ENCODE data around the gene MARCHF5. TPM values are rescaled to one million over a fixed set of nuclear protein-coding genes. Genes with fewer than 3 reads are reported as not detected.

The MARCHF5 gene
- total and polyA plus RNA-seq, 8 donors, result 4.2 to 26.5 (median 13.1) TPM

DNA sequence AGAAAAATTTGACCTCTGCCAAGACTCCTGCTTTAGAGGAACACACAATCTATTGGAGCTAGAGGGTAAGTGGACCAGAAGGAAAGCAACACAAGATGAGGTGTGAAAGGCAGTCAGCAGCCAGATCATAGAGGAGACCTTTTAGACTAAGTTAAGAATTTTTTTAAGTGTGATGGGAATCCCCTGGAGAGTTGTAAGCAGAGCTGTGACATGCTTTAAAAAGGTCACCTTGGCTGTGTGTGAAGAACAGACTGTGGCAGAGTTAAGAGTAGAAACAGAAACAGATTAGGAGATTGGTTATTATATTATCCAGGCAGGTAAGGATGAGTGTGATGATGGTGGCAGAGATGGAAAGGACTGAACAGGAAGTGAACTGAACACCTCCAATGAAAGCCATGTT lies 23.6 kb upstream of the MARCHF5 start:
- Histone ChIP-seq H3K9me3 (no peaks in the 10 kb centered on the region), H3K27ac (no peak overlapping the region), H3K4me3 (no peak overlapping the region), H3K4me1 (peaks cover 0 to 2% (median 0%) of the 10 kb centered on the region in 3 donors), H3K27me3 (no peaks in the 10 kb centered on the region), H3K36me3 (no peaks in the 10 kb centered on the region)
- FAIRE-seq (no peak), DNase-seq (no peak), ATAC-seq (no peak)
- intact Hi-C loops (cut with DNase I), result no loop called here
- TF ChIP-seq, protein P1, sequence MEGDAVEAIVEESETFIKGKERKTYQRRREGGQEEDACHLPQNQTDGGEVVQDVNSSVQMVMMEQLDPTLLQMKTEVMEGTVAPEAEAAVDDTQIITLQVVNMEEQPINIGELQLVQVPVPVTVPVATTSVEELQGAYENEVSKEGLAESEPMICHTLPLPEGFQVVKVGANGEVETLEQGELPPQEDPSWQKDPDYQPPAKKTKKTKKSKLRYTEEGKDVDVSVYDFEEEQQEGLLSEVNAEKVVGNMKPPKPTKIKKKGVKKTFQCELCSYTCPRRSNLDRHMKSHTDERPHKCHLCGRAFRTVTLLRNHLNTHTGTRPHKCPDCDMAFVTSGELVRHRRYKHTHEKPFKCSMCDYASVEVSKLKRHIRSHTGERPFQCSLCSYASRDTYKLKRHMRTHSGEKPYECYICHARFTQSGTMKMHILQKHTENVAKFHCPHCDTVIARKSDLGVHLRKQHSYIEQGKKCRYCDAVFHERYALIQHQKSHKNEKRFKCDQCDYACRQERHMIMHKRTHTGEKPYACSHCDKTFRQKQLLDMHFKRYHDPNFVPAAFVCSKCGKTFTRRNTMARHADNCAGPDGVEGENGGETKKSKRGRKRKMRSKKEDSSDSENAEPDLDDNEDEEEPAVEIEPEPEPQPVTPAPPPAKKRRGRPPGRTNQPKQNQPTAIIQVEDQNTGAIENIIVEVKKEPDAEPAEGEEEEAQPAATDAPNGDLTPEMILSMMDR (IDR thresholded peaks at IDR 0.05), result no peak

DNA sequence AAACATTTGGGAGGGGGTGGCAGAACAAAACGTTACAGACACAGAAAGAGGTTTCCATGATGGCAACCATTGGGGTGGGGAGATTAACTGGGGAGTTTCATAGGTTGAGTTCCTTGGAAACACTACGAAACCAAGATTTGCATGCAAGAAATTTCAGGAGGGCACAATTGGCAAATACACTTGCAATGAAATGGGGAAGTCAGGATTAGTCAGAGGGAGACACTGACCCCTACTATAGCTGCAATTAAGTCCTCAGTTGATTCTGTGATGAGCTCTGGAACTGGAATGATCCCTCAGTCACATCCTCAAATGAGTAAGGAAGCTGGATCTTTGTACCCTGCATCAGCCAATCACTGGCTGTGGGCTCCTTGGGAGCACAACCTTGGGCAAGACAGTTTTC lies 22.2 kb upstream of the MARCHF5 start:
- FAIRE-seq (no peak), DNase-seq (no peak), ATAC-seq (no peak)
- peaks cover 0 to 2% (median 0%) of the 10 kb centered on the region in 3 donors for H3K4me1 ChIP-seq
- no peaks in the 10 kb centered on the region for H3K27me3 ChIP-seq
- H3K4me3 ChIP-seq, result no peak overlapping the region
- WGBS, 2 donors, result 92 to 94% methylated on average over 2 of the region's 2 CpGs
- intact Hi-C loops (cut with DNase I), result no loop called here
- TF ChIP-seq, protein P1 (IDR thresholded peaks at IDR 0.05), result no peak
- H3K27ac ChIP-seq, result no peak overlapping the region
- no peaks in the 10 kb centered on the region for H3K9me3 ChIP-seq
- no peaks in the 10 kb centered on the region for H3K36me3 ChIP-seq

DNA sequence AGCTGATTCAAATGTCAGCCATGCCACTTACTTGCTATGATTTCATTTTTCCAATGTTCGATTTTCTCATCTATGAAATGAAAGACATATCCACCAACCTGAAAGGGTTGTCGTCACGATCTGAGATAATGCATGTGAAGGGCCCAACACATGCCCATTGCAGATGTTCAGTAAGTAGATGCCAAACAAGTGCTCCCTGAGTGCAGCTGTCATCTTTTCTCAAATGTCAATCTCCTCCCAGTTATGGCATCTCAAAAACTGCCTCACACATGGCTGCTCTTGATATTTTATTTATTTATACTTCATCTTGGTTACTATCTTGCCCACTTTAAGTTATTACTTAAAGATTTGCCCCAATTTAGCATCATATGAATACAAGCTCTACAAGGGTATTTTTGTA lies 16.9 kb upstream of the MARCHF5 start:
- intact Hi-C loops (cut with DNase I), result no loop called here
- H3K36me3 ChIP-seq, result no peaks in the 10 kb centered on the region
- WGBS, 2 donors, result 86 to 90% methylated on average over 3 of the region's 3 CpGs
- TF ChIP-seq, protein P1 (IDR thresholded peaks at IDR 0.05), result no peak
- ATAC-seq (no peak), FAIRE-seq (no peak), DNase-seq (no peak)
- H3K27ac ChIP-seq, result no peak overlapping the region
- no peaks in the 10 kb centered on the region for H3K4me1 ChIP-seq
- no peak overlapping the region for H3K4me3 ChIP-seq
- no peaks in the 10 kb centered on the region for H3K9me3 ChIP-seq
- H3K27me3 ChIP-seq, result no peaks in the 10 kb centered on the region

DNA sequence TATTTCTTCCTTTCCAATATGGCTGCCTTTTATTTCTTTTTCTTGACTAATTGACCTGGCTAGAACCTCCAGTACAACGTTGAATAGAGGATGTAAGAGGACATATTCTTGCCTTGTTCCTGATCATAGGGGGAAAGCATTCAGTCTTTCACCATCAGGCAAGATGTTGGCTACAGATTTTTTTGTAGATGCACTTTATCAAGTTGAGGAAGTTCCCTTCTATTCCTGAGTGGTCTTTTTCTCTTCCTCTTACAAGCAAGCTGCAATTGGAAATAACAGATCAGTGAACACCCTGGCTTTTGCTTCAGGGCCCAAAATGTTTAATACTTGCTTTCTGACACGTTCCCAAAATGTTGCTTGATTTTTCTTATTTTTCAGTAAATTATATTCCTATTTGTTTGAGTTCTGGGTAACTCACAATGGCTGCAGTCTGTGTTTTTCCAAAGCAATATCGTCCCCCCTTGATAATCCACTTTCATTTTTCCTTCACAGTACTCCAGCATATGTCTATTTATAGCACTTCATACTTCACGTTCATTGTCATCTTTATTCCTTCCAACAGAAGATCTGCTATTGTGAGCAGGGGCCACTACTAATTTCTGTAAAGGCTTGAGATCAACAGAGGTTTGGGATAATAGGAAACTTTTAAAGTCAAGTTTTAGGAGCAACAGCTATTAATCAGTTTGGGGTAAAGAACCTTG lies 11.8 kb upstream of the MARCHF5 start:
- FAIRE-seq, result peak; percentile 53

More for the DNA sequence above, 11.8 kb upstream of the MARCHF5 start:
- Histone ChIP-seq H3K4me3 (no peak overlapping the region), H3K9me3 (no peaks in the 10 kb centered on the region), H3K4me1 (no peaks in the 10 kb centered on the region), H3K27ac (no peak overlapping the region), H3K27me3 (no peaks in the 10 kb centered on the region), H3K36me3 (no peaks in the 10 kb centered on the region)
- intact Hi-C loops (cut with DNase I), result no loop called here
- DNase-seq (no peak), ATAC-seq (no peak)
- TF ChIP-seq, protein P1 (IDR thresholded peaks at IDR 0.05), result no peak
- 65 to 70% methylated on average over 4 of the region's 4 CpGs for WGBS, 2 donors

All from pancreas (tissue), 10 donors.